IPS-11a (cell line): ENCODE measurements around the gene LRRC49.

Experiments
- H3K4me3 ChIP-seq: one replicate; pipeline ENCODE4 v1.5.1; 2013; ENCODE audit warnings: low read depth, low read length, control low read depth

LRRC49 gene

GRCh38 chr15:71085809-71086208 is 193.2 kb downstream of the LRRC49 start:
- no peak overlapping the region for H3K4me3 ChIP-seq

- no peak overlapping the region for H3K4me3 ChIP-seq
Observed at GRCh38 chr15:71088155-71088554, 195.5 kb downstream of the LRRC49 start.

- no peak overlapping the region for H3K4me3 ChIP-seq
Observed at GRCh38 chr15:71088683-71089082, 196.1 kb downstream of the LRRC49 start.

GRCh38 chr15:71089801-71090200 is 197.2 kb downstream of the LRRC49 start:
- no peak overlapping the region for H3K4me3 ChIP-seq

GRCh38 chr15:71091601-71092000 is 199.0 kb downstream of the LRRC49 start:
- H3K4me3 ChIP-seq: no peak overlapping the region

GRCh38 chr15:71092056-71092600 is 199.5 kb downstream of the LRRC49 start:
- H3K4me3 ChIP-seq: no peak overlapping the region

GRCh38 chr15:71093054-71094024 is 200.7 kb downstream of the LRRC49 start:
- no peak overlapping the region for H3K4me3 ChIP-seq

GRCh38 chr15:71094137-71094536 is 201.5 kb downstream of the LRRC49 start:
- H3K4me3 ChIP-seq: no peak overlapping the region

- H3K4me3 ChIP-seq: no peak overlapping the region
Observed at GRCh38 chr15:71096676-71097075, 204.1 kb downstream of the LRRC49 start.

GRCh38 chr15:71097890-71098289 is 205.3 kb downstream of the LRRC49 start:
- no peak overlapping the region for H3K4me3 ChIP-seq

GRCh38 chr15:71098920-71099319 is 206.3 kb downstream of the LRRC49 start:
- no peak overlapping the region for H3K4me3 ChIP-seq
